Endothelial cell of umbilical vein (primary cell): Measurements from ENCODE around the gene LOXHD1. TPM values are rescaled to one million over a fixed set of nuclear protein-coding genes. Genes with fewer than 3 reads are reported as not detected.

Experiments used
- BruUV-seq: library from RNA; stranded (reverse); fragments of 400-500 nt; replicated peaks from 2 replicates; lab custom pipeline; 2021; lab: Mats Ljungman, UMichigan
- CTCF ChIA-PET: fragments of 300-600, 350-600 bp; sonication (Branson Sonifier 250); formaldehyde crosslinking; loops from one replicate; lab custom pipeline; 2021; ENCODE audit warnings: antibody characterized with exemption, inconsistent platforms; lab: Charles Lee
- POLR2A ChIA-PET: fragments of 300-600, 350-600 bp; sonication (Branson Sonifier 250); formaldehyde crosslinking; loops from one replicate; lab custom pipeline; 2021; ENCODE audit warnings: antibody characterized with exemption, inconsistent platforms; lab: Charles Lee
- DNase-seq: peaks from one replicate; pipeline ENCODE4 v3.0.0-alpha.2; 2011; ENCODE audit warnings: low read depth, low spot score
- FAIRE-seq: peaks from 2 replicates; lab custom pipeline; 2011; peaks lifted over from hg19 to GRCh38; lab: Jason Lieb, UNC
- H2AFZ ChIP-seq: 2 replicates; pipeline ENCODE4 v1.6.0; 2012; ENCODE audit warnings: low read depth, low read length, control low read depth, inconsistent platforms
- H3K27ac ChIP-seq: 2 replicates; pipeline ENCODE4 v1.5.1; 2011; ENCODE audit warnings: low read depth, mild to moderate bottlenecking, control low read depth, low read length, moderate library complexity; ENCODE audit not compliant: insufficient read depth
- H3K27me3 ChIP-seq, 2 experiments: 2 replicates each; pipeline versions ENCODE4 v1.6.0 to v1.6.1; 2011; ENCODE audit warnings: low read length in 2 of 2, mixed read lengths in 1 of 2; ENCODE audit not compliant: control insufficient read depth in 2 of 2, insufficient read depth in 2 of 2
- H3K36me3 ChIP-seq, 2 experiments: 2 replicates in 1 of 2; 3 replicates in 1 of 2; pipeline ENCODE4 v1.5.1; 2011; ENCODE audit warnings: low read length in 2 of 2, mild to moderate bottlenecking in 1 of 2, moderate library complexity in 1 of 2; ENCODE audit not compliant: control insufficient read depth in 2 of 2, insufficient read depth in 2 of 2; ENCODE audit errors: extremely low read depth in 1 of 2
- H3K4me1 ChIP-seq: 3 replicates; pipeline ENCODE4 v1.5.1; 2011; ENCODE audit warnings: mild to moderate bottlenecking, low read length; ENCODE audit not compliant: control insufficient read depth, insufficient read depth; ENCODE audit errors: extremely low read depth
- H3K4me2 ChIP-seq: 2 replicates; pipeline ENCODE4 v1.6.1; 2011; ENCODE audit warnings: low read length, control low read depth, mixed read lengths; ENCODE audit not compliant: insufficient read depth
- H3K4me3 ChIP-seq, 3 experiments: fragments of 200-600 bp in 1 of 3; sonication (generic), shearing (Covaris generic) in 1 of 3; replicated peaks in 1 of 3; 2 replicates each; pipeline ENCODE4 v1.5.1; 2011 to 2016; ENCODE audit warnings: control low read depth in 3 of 3, low read length in 3 of 3, mild to moderate bottlenecking in 2 of 3, inconsistent platforms in 1 of 3, low read depth in 1 of 3, moderate library complexity in 1 of 3; ENCODE audit not compliant: insufficient read depth in 1 of 3
- H3K79me2 ChIP-seq: 2 replicates; pipeline ENCODE4 v1.6.0; 2012; ENCODE audit warnings: low read length, inconsistent platforms; ENCODE audit not compliant: control insufficient read depth, insufficient read depth
- H3K9ac ChIP-seq: replicated peaks from 2 replicates; pipeline ENCODE3; 2011; ENCODE audit warnings: low read length, control low read depth; ENCODE audit not compliant: insufficient read depth; ENCODE audit errors: extremely low read depth
- H3K9me1 ChIP-seq: replicated peaks from 3 replicates; pipeline ENCODE4 v1.6.0; 2011; ENCODE audit warnings: mild to moderate bottlenecking, low read length; ENCODE audit not compliant: control insufficient read depth, insufficient read depth; ENCODE audit errors: extremely low read depth
- H3K9me3 ChIP-seq: replicated peaks from 2 replicates; pipeline ENCODE4 v1.5.1; 2012; ENCODE audit warnings: low read length, inconsistent platforms; ENCODE audit not compliant: control insufficient read depth, insufficient read depth
- H4K20me1 ChIP-seq: replicated peaks from 2 replicates; pipeline ENCODE3; 2011; ENCODE audit warnings: mild to moderate bottlenecking, low read length; ENCODE audit not compliant: control insufficient read depth, insufficient read depth; ENCODE audit errors: extremely low read depth
- EZH2 ChIP-seq: IDR thresholded peaks from 2 replicates; pipeline ENCODE4 v1.6.1; 2012; ENCODE audit warnings: borderline replicate concordance, low read depth, mild to moderate bottlenecking, moderate library complexity, low read length, inconsistent platforms; ENCODE audit not compliant: severe bottlenecking
- FOS ChIP-seq: IDR thresholded peaks from 2 replicates; pipeline ENCODE4 v1.6.1; 2011; ENCODE audit warnings: mild to moderate bottlenecking, low read length, moderate library complexity, borderline replicate concordance; ENCODE audit not compliant: insufficient read depth
- GATA2 ChIP-seq: IDR thresholded peaks from 2 replicates; pipeline ENCODE4 v1.7.0; 2011; ENCODE audit warnings: low read depth, mild to moderate bottlenecking, moderate library complexity, mixed read lengths, low read length; ENCODE audit not compliant: insufficient read length, insufficient read depth
- JUN ChIP-seq: IDR thresholded peaks from 2 replicates; pipeline ENCODE4 v1.6.1; 2011; ENCODE audit warnings: borderline replicate concordance, low read depth; ENCODE audit not compliant: insufficient read length, insufficient read depth
- MYC ChIP-seq: IDR thresholded peaks from one replicate; pipeline ENCODE4 v1.6.1; 2011; ENCODE audit warnings: mild to moderate bottlenecking, low read depth, low read length
- POLR2A ChIP-seq: IDR thresholded peaks from 2 replicates; pipeline ENCODE4 v1.6.1; 2012; ENCODE audit warnings: low read depth, mild to moderate bottlenecking, control low read depth, low read length
- POLR2AphosphoS5 ChIP-seq: IDR thresholded peaks from 2 replicates; pipeline ENCODE4 v1.6.1; 2012; ENCODE audit warnings: low read depth, mild to moderate bottlenecking, control low read depth, low read length, moderate library complexity; ENCODE audit not compliant: insufficient read depth
- dilution Hi-C: fragments of 300-500 bp; cut with MboI; formaldehyde crosslinking; loops from one replicate; pipeline ENCODE4 v1.15.0; 2019; ENCODE audit warnings: low sequenced_read_pairs; ENCODE audit not compliant: extremely low pct_ligation_motif_present
- intact Hi-C: fragments of 100-400 bp; cut with micrococcal nuclease; formaldehyde crosslinking; loops from one replicate; pipeline ENCODE4 v1.10.0; 2022
- polyA plus RNA-seq, 4 experiments: library from polyadenylated mRNA; depleted of rRNA in 3 of 4; stranded (reverse) in 3 of 4; unstranded in 1 of 4; fragments of >200 nt; gene quantifications; 2 replicates each; pipeline versions ENCODE4 v1.2.1 to v1.2.3, GENCODE V29; 2011 to 2012; ENCODE audit warnings: missing spikeins in 1 of 4
- total RNA-seq: library from RNA; stranded (reverse); gene quantifications from 2 replicates; pipeline ENCODE4 v1.2.3, GENCODE V29; 2021
- TF ChIP-seq, protein P1 (sequence below): IDR thresholded peaks from 2 replicates; pipeline ENCODE4 v1.6.1; 2011; ENCODE audit not compliant: insufficient read depth, insufficient read length
- TF ChIP-seq, protein P2 (sequence below), 2 donors: IDR thresholded peaks; 1 replicate in 1 of 2; 2 replicates in 1 of 2; pipeline ENCODE4 v1.5.1; 2011; ENCODE audit warnings: low read length in 2 of 2, mild to moderate bottlenecking in 2 of 2, moderate library complexity in 2 of 2, control low read depth in 1 of 2, inconsistent platforms in 1 of 2, low read depth in 1 of 2; ENCODE audit not compliant: insufficient read depth in 1 of 2; ENCODE audit errors: extremely low read depth in 1 of 2

LOXHD1 gene
- total and polyA plus RNA-seq, 2 donors (not counting 3 experiments of a cell fraction or from before 2014, with no cell fraction given) = not detected

DNA sequence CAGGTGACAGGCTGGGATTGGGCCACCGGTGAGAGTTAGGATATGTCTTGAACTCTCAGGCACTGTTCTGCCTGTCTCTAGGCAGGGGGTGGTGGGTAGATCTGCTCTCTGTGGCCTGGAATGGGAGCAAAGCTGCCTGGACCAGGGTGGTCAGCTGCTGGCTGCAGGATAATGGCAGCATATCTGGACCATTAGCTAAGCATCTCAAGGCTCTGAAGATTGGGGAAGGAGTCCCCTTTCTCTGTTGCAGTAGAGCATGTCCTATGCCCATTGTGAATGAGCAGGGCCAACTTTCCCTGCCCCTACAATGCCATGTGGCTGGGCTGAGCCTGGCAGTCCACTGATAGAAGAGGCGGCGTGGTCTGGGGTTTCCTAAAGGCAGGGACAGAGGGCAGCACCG, 34.6 kb downstream of the LOXHD1 start:
- Histone ChIP-seq H4K20me1 (no peaks in the 10 kb centered on the region), H3K4me2 (no peak overlapping the region), H3K27ac (no peak overlapping the region), H3K9me3 (no peaks in the 10 kb centered on the region), H3K36me3 (no peaks in the 10 kb centered on the region), H2AFZ (no peak overlapping the region), H3K9ac (no peak overlapping the region), H3K79me2 (no peaks in the 10 kb centered on the region), H3K9me1 (no peaks in the 10 kb centered on the region), H3K27me3 (no peaks in the 10 kb centered on the region), H3K4me3 (no peak overlapping the region), H3K4me1 (peaks cover 7% of the 10 kb centered on the region)
- DNase-seq = no peak
- CTCF ChIA-PET = interaction anchor here (1.2 to 3.1 kb wide), 5 partner anchors 16 to 474 kb away, joined by 4 to 20 read pairs (median 17); partner anchors contain the start of gene LOXHD1
- no peak for FAIRE-seq
- dilution Hi-C loops = no loop called here
- no peak for TF ChIP-seq GATA2
- TF ChIP-seq POLR2A = no peak
- TF ChIP-seq, protein P1, sequence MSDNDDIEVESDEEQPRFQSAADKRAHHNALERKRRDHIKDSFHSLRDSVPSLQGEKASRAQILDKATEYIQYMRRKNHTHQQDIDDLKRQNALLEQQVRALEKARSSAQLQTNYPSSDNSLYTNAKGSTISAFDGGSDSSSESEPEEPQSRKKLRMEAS = no peak
- TF ChIP-seq POLR2AphosphoS5 = no peak
- TF ChIP-seq FOS = no peak
- no peak for TF ChIP-seq JUN
- TF ChIP-seq, protein P2, sequence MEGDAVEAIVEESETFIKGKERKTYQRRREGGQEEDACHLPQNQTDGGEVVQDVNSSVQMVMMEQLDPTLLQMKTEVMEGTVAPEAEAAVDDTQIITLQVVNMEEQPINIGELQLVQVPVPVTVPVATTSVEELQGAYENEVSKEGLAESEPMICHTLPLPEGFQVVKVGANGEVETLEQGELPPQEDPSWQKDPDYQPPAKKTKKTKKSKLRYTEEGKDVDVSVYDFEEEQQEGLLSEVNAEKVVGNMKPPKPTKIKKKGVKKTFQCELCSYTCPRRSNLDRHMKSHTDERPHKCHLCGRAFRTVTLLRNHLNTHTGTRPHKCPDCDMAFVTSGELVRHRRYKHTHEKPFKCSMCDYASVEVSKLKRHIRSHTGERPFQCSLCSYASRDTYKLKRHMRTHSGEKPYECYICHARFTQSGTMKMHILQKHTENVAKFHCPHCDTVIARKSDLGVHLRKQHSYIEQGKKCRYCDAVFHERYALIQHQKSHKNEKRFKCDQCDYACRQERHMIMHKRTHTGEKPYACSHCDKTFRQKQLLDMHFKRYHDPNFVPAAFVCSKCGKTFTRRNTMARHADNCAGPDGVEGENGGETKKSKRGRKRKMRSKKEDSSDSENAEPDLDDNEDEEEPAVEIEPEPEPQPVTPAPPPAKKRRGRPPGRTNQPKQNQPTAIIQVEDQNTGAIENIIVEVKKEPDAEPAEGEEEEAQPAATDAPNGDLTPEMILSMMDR (IDR thresholded peaks at IDR 0.05; ENCODE audit: extremely low read depth in 1 of 2, insufficient read depth in 1 of 2, low read depth in 1 of 2, low read length in 2 of 2) = no peak
- TF ChIP-seq MYC = no peak
- TF ChIP-seq EZH2 = no peak
- POLR2A ChIA-PET = no interaction called here
- intact Hi-C loops = no loop called here
- no TSS peak for BruUV-seq
